Ovary (tissue), 9 donors: ENCODE results near the gene PIK3R4. TPM values are rescaled to one million over a fixed set of nuclear protein-coding genes. Genes with fewer than 3 reads are reported as not detected.

Experiments
- DNase-seq, 5 donors: peaks; one replicate each; pipeline ENCODE4 v3.0.0-alpha.2; 2019 to 2020
- H3K27ac ChIP-seq, 2 donors: fragments of 200-600 bp; one replicate each; pipeline versions ENCODE4 v1.5.1 to v1.8.0; 2019 to 2022
- H3K27me3 ChIP-seq: fragments of 200-600 bp; one replicate; pipeline ENCODE4 v1.8.0; 2022
- H3K36me3 ChIP-seq: fragments of 200-600 bp; sonication (generic); one replicate; pipeline ENCODE4 v1.5.1; 2019
- H3K4me1 ChIP-seq: one replicate; pipeline ENCODE4 v1.8.1; 2013; ENCODE audit warnings: mild to moderate bottlenecking, moderate library complexity; ENCODE audit not compliant: insufficient read depth
- H3K4me3 ChIP-seq: fragments of 200-600 bp; sonication (generic); one replicate; pipeline ENCODE4 v1.5.1; 2017
- H3K9me3 ChIP-seq, 2 donors: fragments of 200-600 bp in 1 of 2; sonication (generic) in 1 of 2; one replicate each; pipeline versions ENCODE4 v1.5.1 to v1.8.1; 2013 to 2019; ENCODE audit warnings: mild to moderate bottlenecking in 1 of 2, moderate library complexity in 1 of 2
- EP300 ChIP-seq: sonication (generic); formaldehyde crosslinking; IDR thresholded peaks from one replicate; pipeline ENCODE4 v1.6.1; 2017; ENCODE audit warnings: antibody characterized with exemption
- POLR2A ChIP-seq: fragments of 450-650 bp; IDR thresholded peaks from one replicate; pipeline ENCODE4 v1.6.1; 2017; ENCODE audit warnings: antibody characterized with exemption, mild to moderate bottlenecking, moderate library complexity
- WGBS, 3 donors: extraction: QIAGEN DNeasy Blood & Tissue Kit in 1 of 3; methylation state at CpG; one replicate each; pipeline versions ENCODE4 v1.1.5 to v1.1.7; 2013 to 2017; 5-methylcytosine and 5-hydroxymethylcytosine counted together
- intact Hi-C, 4 donors: fragments of 100-400 bp; cut with DNase I; formaldehyde crosslinking; loops; one replicate each; pipeline versions ENCODE4 v1.11.0 to v1.15.1; 2022 to 2023
- polyA plus RNA-seq, 2 donors: library from polyadenylated mRNA; stranded (reverse); fragments of 200-250 nt in 1 of 2; fragments of 350-450 nt in 1 of 2; fragmentation: Illumina TruSeq in 1 of 2; extraction: RNeasy Lipid Tissue Mini Kit (QIAGEN cat#74804) in 1 of 2; gene quantifications; one replicate each; pipeline ENCODE4 v1.2.3, GENCODE V29; 2013 to 2014
- total RNA-seq, 7 donors: library from RNA; depleted of rRNA in 2 of 7; stranded (reverse); fragments of >200 nt in 2 of 7; fragmentation: NEBNext Ultra II Directional in 3 of 7; extraction: Animal tissue kit (Norgen Biotek cat#: 25700) in 3 of 7; gene quantifications; one replicate each; pipeline versions ENCODE4 v1.1.0 to v1.2.4, GENCODE V29; 2016 to 2023
- TF ChIP-seq, protein P1 (sequence below), 3 donors: fragments of 450-650 bp in 2 of 3; fragments of 200-600 bp in 1 of 3; IDR thresholded peaks; one replicate each; pipeline versions ENCODE4 v1.5.1 to v1.8.0; 2016 to 2022; ENCODE audit warnings: antibody characterized with exemption in 3 of 3, mild to moderate bottlenecking in 1 of 3
- donor health status: DM: no; HTN: no; CAD: no; lungs with moderate emphysema.
- donor health status: DM: no; HTN: no; CAD: no.
- donor health status: Bipolar disorder and iron deficiency.
- donor health status: DM: yes; HTN: yes; CAD: no.
- donor health status: DM: no; HTN: no; CAD: no.
- donor health status: DM: yes; HTN: yes; CAD: no.

Gene PIK3R4
- total and polyA plus RNA-seq, 9 donors: 22.1 to 43.8 (median 29.7) TPM

DNA sequence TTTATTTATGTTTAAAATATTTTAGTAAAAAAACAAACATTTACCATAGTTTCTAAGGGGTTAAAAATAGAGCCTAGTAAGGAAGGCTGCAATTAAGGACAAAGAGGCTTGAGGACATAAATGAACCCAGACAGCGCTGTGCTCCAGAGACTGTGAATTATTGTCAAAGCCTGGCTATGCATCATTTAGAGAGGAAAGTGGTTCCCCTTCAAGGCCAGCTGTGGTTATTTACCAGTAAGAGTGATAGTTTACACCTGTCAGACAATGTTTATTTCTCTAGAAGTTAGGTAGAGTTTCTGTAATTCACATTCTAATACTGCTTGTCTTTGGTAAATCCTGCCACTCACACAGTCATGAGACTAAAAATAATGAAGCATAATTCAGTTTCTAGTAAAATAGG lies 32.4 kb upstream of the PIK3R4 start:
- WGBS, 3 donors: 2 to 16% (median 15%) methylated on average over 1 of the region's 1 CpG
- H3K9me3 ChIP-seq: no peaks in the 10 kb centered on the region

DNA sequence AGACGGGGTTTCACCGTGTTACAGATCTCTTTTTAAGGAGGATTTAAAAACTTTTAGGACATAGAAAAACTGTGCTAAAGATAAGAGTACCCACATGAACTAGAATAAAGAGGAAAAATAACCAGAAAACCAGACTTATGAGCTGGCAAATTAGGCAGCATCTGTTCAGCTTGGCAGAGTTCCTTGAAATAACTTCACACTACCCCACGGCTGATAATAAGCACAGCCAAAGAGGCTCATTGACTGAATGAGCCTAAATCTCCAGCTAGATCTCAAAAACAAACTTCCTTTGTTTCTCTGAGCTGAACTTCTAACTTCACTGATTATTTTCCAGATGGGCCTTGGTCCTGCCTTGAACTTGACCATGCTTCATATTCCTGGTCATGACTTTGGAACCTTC lies 26.7 kb upstream of the PIK3R4 start:
- Histone ChIP-seq H3K27me3 (no peaks in the 10 kb centered on the region), H3K9me3 (no peaks in the 10 kb centered on the region), H3K4me3 (no peak overlapping the region), H3K27ac (no peak overlapping the region), H3K4me1 (no peaks in the 10 kb centered on the region), H3K36me3 (no peaks in the 10 kb centered on the region)
- TF ChIP-seq, protein P1, sequence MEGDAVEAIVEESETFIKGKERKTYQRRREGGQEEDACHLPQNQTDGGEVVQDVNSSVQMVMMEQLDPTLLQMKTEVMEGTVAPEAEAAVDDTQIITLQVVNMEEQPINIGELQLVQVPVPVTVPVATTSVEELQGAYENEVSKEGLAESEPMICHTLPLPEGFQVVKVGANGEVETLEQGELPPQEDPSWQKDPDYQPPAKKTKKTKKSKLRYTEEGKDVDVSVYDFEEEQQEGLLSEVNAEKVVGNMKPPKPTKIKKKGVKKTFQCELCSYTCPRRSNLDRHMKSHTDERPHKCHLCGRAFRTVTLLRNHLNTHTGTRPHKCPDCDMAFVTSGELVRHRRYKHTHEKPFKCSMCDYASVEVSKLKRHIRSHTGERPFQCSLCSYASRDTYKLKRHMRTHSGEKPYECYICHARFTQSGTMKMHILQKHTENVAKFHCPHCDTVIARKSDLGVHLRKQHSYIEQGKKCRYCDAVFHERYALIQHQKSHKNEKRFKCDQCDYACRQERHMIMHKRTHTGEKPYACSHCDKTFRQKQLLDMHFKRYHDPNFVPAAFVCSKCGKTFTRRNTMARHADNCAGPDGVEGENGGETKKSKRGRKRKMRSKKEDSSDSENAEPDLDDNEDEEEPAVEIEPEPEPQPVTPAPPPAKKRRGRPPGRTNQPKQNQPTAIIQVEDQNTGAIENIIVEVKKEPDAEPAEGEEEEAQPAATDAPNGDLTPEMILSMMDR (IDR thresholded peaks at IDR 0.05): no peak
- TF ChIP-seq POLR2A (no peak), EP300 (no peak)
- WGBS, 3 donors: 36 to 48% (median 47%) methylated on average over 3 of the region's 3 CpGs
- no peak for DNase-seq
- intact Hi-C loops: no loop called here

More for the DNA sequence above, 32.4 kb upstream of the PIK3R4 start:
- DNase-seq: no peak
- Histone ChIP-seq H3K4me3 (no peak overlapping the region), H3K27me3 (no peaks in the 10 kb centered on the region), H3K36me3 (no peaks in the 10 kb centered on the region), H3K4me1 (no peaks in the 10 kb centered on the region), H3K27ac (no peak overlapping the region)
- no peak for TF ChIP-seq POLR2A
- TF ChIP-seq, protein P1 (IDR thresholded peaks at IDR 0.05): no peak
- no peak for TF ChIP-seq EP300
- intact Hi-C loops: no loop called here

DNA sequence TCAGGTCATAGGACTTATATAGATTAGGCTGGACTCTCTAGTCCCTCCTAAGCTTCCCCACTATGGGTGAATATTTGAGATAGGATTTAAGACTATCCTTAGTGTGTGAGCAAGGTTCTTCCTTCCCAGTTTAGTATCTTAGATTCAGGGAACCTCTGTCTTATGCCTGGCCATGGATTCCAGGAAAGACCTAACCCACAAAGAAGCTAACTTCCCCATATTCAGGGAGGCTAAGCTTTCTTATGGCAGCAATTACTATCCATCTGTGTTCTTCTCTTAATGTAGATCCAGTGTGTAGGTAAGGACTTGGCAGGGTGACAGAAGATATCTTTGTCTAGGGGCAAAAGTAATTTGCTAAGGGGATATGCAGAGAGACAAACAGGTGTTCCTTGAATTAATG lies 25.5 kb upstream of the PIK3R4 start:
- no peaks in the 10 kb centered on the region for H3K27me3 ChIP-seq
- intact Hi-C loops: no loop called here
- H3K9me3 ChIP-seq: no peaks in the 10 kb centered on the region
- H3K4me3 ChIP-seq: no peak overlapping the region
- no peak overlapping the region for H3K27ac ChIP-seq
- H3K4me1 ChIP-seq: no peaks in the 10 kb centered on the region
- no peak for DNase-seq
- TF ChIP-seq, protein P1 (IDR thresholded peaks at IDR 0.05): no peak
- TF ChIP-seq EP300 (no peak), POLR2A (no peak)
- no peaks in the 10 kb centered on the region for H3K36me3 ChIP-seq

DNA sequence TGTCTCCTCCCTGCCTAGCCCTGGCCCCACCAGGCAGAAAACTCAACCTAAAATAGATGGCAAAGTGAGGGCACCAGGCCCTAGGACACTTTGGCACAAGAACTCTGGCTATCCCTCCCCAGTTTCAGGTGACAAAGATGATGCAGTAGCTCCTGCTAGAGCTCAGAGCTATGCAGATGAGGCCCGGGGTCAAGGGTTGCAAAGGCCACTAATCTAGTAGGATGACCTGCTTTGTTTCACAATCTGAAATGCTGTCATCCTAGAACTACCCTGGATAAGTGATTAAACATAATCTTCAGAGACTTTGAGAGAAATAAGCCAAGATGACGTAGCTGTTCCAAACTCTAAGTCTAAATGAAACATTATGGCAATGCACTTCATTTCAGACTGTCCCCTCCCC lies 24.0 kb upstream of the PIK3R4 start:
- Histone ChIP-seq H3K4me3 (no peak overlapping the region), H3K4me1 (no peaks in the 10 kb centered on the region), H3K27ac (no peak overlapping the region), H3K27me3 (no peaks in the 10 kb centered on the region), H3K36me3 (no peaks in the 10 kb centered on the region), H3K9me3 (no peaks in the 10 kb centered on the region)
- WGBS, 3 donors: 75 to 87% (median 81%) methylated on average over 2 of the region's 2 CpGs
- no peak for DNase-seq
- TF ChIP-seq POLR2A: no peak
- TF ChIP-seq, protein P1 (IDR thresholded peaks at IDR 0.05): no peak
- TF ChIP-seq EP300: no peak
- intact Hi-C loops: no loop called here
